Common myeloid progenitor, CD34-positive (primary cell): ENCODE data around the gene FAM3B.

Experiments
- CTCF ChIA-PET: fragments of 350-600 bp; sonication (Branson Sonifier 250); formaldehyde crosslinking; loops from one replicate; lab custom pipeline; 2021; ENCODE audit warnings: antibody characterized with exemption; lab: Charles Lee
- POLR2A ChIA-PET: fragments of 350-600 bp; sonication (Branson Sonifier 250); formaldehyde crosslinking; loops from one replicate; lab custom pipeline; 2021; ENCODE audit warnings: antibody characterized with exemption; lab: Charles Lee
- DNase-seq, 3 donors: peaks; one replicate each; pipeline versions ENCODE4 v3.0.0 to v3.0.0-alpha.2; 2013
- H3K27ac ChIP-seq, 2 experiments: 1 replicate in 1 of 2; 2 replicates in 1 of 2; pipeline ENCODE4 v1.7.0; 2013; ENCODE audit warnings: inconsistent platforms in 2 of 2, low read length in 2 of 2, mild to moderate bottlenecking in 2 of 2, low read depth in 1 of 2, moderate library complexity in 1 of 2; ENCODE audit not compliant: severe bottlenecking in 2 of 2, insufficient read depth in 1 of 2, poor library complexity in 1 of 2
- H3K27me3 ChIP-seq, 5 experiments: replicated peaks in 2 of 5; 1 replicate in 3 of 5; 2 replicates in 2 of 5; pipeline versions ENCODE4 v1.6.1 to v1.7.0; 2013; ENCODE audit warnings: low read length in 4 of 5, mild to moderate bottlenecking in 2 of 5, moderate library complexity in 2 of 5, inconsistent platforms in 1 of 5; ENCODE audit not compliant: insufficient read depth in 5 of 5, control insufficient read depth in 4 of 5
- H3K36me3 ChIP-seq, 4 experiments: 1 replicate in 2 of 4; 2 replicates in 2 of 4; pipeline versions ENCODE4 v1.6.1 to v1.7.0; 2013; ENCODE audit warnings: low read length in 3 of 4, control low read depth in 1 of 4, mild to moderate bottlenecking in 1 of 4; ENCODE audit not compliant: control insufficient read depth in 4 of 4, insufficient read depth in 4 of 4
- H3K4me1 ChIP-seq, 4 experiments: 1 replicate in 3 of 4; 2 replicates in 1 of 4; pipeline versions ENCODE4 v1.6.1 to v1.7.1; 2013; ENCODE audit warnings: low read length in 3 of 4, mild to moderate bottlenecking in 3 of 4, control low read depth in 1 of 4, inconsistent platforms in 1 of 4, moderate library complexity in 1 of 4; ENCODE audit not compliant: control insufficient read depth in 4 of 4, insufficient read depth in 4 of 4; ENCODE audit errors: control extremely low read depth in 1 of 4
- H3K4me3 ChIP-seq, 7 experiments: 1 replicate in 4 of 7; 2 replicates in 3 of 7; pipeline versions ENCODE4 v1.5.1 to v1.7.0; 2013; ENCODE audit warnings: mild to moderate bottlenecking in 7 of 7, low read length in 6 of 7, moderate library complexity in 6 of 7, inconsistent platforms in 2 of 7, low read depth in 2 of 7, control low read depth in 1 of 7; ENCODE audit not compliant: insufficient read depth in 4 of 7, control insufficient read depth in 1 of 7; ENCODE audit errors: extremely low read depth in 1 of 7
- H3K9me3 ChIP-seq, 5 experiments: 1 replicate in 4 of 5; 2 replicates in 1 of 5; pipeline versions ENCODE4 v1.6.1 to v1.7.1; 2013; ENCODE audit warnings: low read length in 4 of 5, mild to moderate bottlenecking in 2 of 5, inconsistent platforms in 1 of 5, low read depth in 1 of 5, moderate library complexity in 1 of 5; ENCODE audit not compliant: control insufficient read depth in 4 of 5, insufficient read depth in 2 of 5; ENCODE audit errors: control extremely low read depth in 1 of 5
- WGBS: methylation state at CpG from one replicate; pipeline ENCODE4 v1.1.5; 2013; ENCODE audit not compliant: insufficient coverage; 5-methylcytosine and 5-hydroxymethylcytosine counted together

FAM3B gene

GRCh38 chr21:41326414-41327080 is 9.9 kb downstream of the FAM3B start:
- 95% methylated on average over 12 of the region's 13 CpGs for WGBS
- Histone ChIP-seq H3K27ac (no peak overlapping the region), H3K4me3 (no peak overlapping the region), H3K36me3 (no peaks in the 10 kb centered on the region), H3K9me3 (no peaks in the 10 kb centered on the region), H3K27me3 (peaks cover 0 to 3% (median 0%) of the 10 kb centered on the region in 5 experiments), H3K4me1 (no peaks in the 10 kb centered on the region)
- ChIA-PET CTCF (no interaction called here), POLR2A (no interaction called here)
- DNase-seq: no peak

- CTCF ChIA-PET: no interaction called here
- peaks cover 0 to 3% (median 0%) of the 10 kb centered on the region in 5 experiments for H3K27me3 ChIP-seq
- POLR2A ChIA-PET: no interaction called here
Measured at GRCh38 chr21:41327753-41328152, 11.2 kb downstream of the FAM3B start.

DNA sequence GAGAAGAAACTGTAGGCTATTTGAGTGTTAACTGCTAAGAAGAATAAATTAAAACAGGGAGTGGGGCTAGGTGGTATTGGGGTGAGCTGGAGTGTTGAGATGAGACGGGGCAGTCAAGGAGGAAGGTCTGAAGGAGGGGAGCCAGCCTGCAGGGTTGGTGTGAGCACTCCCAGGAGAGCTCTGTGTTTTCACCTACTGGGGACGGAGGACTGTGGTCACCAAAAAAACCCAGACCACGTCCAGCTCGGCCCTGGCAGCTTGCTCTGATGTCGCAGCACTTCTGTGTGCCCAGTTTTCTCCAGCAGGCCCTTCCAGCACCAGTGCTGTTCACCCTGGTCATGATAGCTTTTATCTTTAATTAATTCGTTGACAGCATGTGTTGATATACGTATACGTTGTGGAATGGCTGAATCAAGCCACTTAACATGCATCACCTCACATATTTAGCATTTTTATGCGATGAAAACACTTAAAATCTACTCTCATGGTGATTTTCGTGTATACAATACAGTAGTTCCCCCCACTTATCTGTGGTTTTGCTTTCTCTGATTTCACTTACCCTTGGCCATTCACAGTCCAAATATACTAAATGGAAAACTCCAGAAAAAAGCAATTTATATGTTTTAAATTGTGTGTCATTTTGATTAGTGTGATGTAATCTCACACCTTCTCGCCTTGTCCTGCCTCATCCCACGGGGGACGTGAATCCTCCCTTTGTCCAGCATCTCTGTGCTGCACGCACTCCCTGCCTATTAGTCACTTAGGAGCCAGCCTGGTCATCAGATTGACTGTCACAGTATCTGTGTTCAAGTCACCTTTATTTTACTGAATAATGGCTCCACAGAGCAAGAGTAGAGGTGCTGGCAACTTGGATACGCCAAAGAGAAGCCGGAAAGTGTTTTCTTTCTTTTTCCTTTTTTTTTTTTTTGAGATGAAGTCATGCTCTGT is 12.3 kb downstream of the FAM3B start:
- no peaks in the 10 kb centered on the region for H3K4me1 ChIP-seq
- DNase-seq: no peak
- no peaks in the 10 kb centered on the region for H3K36me3 ChIP-seq
- H3K27me3 ChIP-seq: peaks cover 0 to 3% (median 0%) of the 10 kb centered on the region in 5 experiments
- no peak overlapping the region for H3K27ac ChIP-seq
- ChIA-PET CTCF (no interaction called here), POLR2A (interaction anchor here (0.6 kb wide), 1 partner anchor 10 kb away, joined by 3 read pairs; no protein-coding TSS in a partner anchor)
- H3K4me3 ChIP-seq: no peak overlapping the region
- H3K9me3 ChIP-seq: peaks cover 0 to 3% (median 0%) of the 10 kb centered on the region in 5 experiments
- 94% methylated on average over 14 of the region's 16 CpGs for WGBS

More at GRCh38 chr21:41327753-41328152, 11.2 kb downstream of the FAM3B start:
- Histone ChIP-seq H3K9me3 (no peaks in the 10 kb centered on the region), H3K4me1 (no peaks in the 10 kb centered on the region), H3K27ac (no peak overlapping the region), H3K4me3 (no peak overlapping the region), H3K36me3 (no peaks in the 10 kb centered on the region)
- no peak for DNase-seq
- WGBS: over 99% methylated on average over 8 of the region's 8 CpGs

- H3K9me3 ChIP-seq: peaks cover 0 to 13% (median 2%) of the 10 kb centered on the region in 5 experiments
- no peak overlapping the region for H3K4me3 ChIP-seq
- DNase-seq: no peak
- no peaks in the 10 kb centered on the region for H3K36me3 ChIP-seq
- no peak overlapping the region for H3K27ac ChIP-seq
- ChIA-PET CTCF (interaction anchor here (1.3 kb wide), 1 partner anchor 18 kb away, joined by 3 read pairs; the partner anchor contains the start of gene FAM3B), POLR2A (no interaction called here)
- no peaks in the 10 kb centered on the region for H3K4me1 ChIP-seq
- WGBS: 100% methylated on average over 1 of the region's 1 CpG
- peaks cover 0 to 3% (median 0%) of the 10 kb centered on the region in 5 experiments for H3K27me3 ChIP-seq
Measured at GRCh38 chr21:41333752-41334151, 17.2 kb downstream of the FAM3B start.

DNA sequence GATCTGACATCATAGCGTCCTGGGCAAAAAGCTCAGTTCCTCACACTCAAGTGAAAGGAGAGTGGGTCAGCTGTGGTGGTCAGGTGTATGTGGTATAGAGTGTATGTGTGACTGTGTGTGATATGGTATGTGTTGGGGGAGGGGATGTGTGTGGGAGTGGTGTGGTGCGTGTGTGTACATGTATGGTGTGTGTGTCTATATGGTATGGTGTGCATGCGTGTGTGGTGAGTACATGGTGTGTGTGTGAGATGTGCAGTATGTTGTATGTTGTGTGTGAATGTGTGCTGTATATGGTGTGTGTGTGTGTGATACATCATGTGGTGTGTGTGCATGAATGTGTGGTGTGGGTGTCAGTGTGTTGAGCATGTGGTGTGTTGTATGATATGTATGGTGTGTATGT is 20.9 kb downstream of the FAM3B start:
- peaks cover 0 to 20% (median 2%) of the 10 kb centered on the region in 5 experiments for H3K9me3 ChIP-seq
- no peaks in the 10 kb centered on the region for H3K27me3 ChIP-seq
- DNase-seq: no peak
- ChIA-PET POLR2A (interaction anchor here (0.6 kb wide), 1 partner anchor 210 kb away, joined by 4 read pairs; no protein-coding TSS in a partner anchor), CTCF (no interaction called here)
- no peak overlapping the region for H3K27ac ChIP-seq
- no peak overlapping the region for H3K4me3 ChIP-seq
- no peaks in the 10 kb centered on the region for H3K4me1 ChIP-seq
- H3K36me3 ChIP-seq: no peaks in the 10 kb centered on the region
- WGBS: 92% methylated on average over 3 of the region's 3 CpGs

DNA sequence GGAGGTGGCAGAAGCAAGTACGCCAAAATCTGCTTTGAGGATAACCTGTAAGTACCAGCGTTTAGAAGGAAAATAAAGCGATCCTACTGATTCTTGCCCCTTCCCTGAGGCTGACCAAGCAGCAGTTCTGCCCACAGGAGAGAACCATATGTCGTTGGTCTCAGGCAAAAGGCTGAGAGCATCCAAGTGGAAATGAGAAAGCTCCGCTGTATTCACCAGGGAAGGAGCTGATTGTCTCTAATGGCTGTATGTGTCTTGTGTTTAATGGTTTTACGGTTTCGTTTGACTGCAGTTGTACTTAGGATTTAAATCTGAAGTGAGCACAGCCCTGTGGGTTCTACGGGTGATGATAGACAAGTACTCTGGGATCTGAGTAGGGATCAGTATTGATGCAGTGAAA is 21.9 kb downstream of the FAM3B start:
- Histone ChIP-seq H3K36me3 (no peaks in the 10 kb centered on the region), H3K9me3 (peaks cover 0 to 22% (median 2%) of the 10 kb centered on the region in 5 experiments), H3K4me3 (no peak overlapping the region), H3K4me1 (no peaks in the 10 kb centered on the region), H3K27ac (no peak overlapping the region), H3K27me3 (no peaks in the 10 kb centered on the region)
- no peak for DNase-seq
- CTCF ChIA-PET: no interaction called here
- POLR2A ChIA-PET: interaction anchor here (0.6 kb wide), 1 partner anchor 9 kb away, joined by 3 read pairs; no protein-coding TSS in a partner anchor
- WGBS: 100% methylated on average over 4 of the region's 8 CpGs
